ENCODE measurements around the gene SERBP1.
"Not testable (repeated sequence)": the region's sequence is repeated elsewhere in the genome, so short reads cannot be mapped to it uniquely, and the experiment has no call there.

Gene SERBP1

DNA sequence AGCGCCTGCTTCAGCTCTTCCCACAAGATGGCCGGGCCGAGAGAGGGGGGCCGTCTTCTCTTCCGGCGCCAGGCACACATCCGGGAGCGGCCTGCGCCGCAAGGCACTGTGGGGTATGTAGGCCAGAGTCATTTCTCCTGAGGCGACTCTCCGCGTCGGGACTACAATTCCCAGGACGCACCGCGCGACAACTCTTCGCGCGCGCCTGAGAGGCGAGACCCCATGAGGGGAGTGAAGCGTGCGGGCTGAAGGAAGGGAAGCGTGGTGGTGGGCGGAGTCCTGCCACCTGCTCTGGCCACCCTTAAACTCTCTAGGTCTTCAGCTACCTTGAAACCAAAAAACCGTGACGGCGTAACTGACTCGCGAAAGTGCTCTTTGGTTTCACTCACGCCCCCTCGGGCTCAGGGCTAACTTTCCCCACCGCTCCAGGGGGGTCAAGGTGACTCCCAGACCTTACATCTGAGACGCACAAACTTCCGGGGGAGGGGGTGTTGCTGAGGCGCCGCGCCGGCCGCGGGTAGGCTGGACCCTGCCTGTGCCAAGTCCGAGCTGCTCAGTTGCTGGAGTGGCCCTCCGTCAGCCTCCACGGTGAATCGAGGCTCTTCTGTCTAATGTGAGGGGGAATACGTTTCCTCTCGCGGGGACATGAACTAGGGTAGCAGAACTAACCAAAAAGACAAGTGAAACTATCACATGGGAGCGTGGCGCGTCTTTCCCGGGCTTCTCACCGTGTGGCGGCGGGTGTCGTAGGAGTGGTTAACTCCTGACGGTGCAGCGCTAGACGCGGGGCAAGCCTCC, at the start of gene SERBP1:
Gene SERBP1 (minus strand): TSS at position 45 of the 798 bp plus-strand sequence. CDS start 102 bp downstream, outside the sequence.
- DNase-seq, result peak; percentile 97 to 99

DNA sequence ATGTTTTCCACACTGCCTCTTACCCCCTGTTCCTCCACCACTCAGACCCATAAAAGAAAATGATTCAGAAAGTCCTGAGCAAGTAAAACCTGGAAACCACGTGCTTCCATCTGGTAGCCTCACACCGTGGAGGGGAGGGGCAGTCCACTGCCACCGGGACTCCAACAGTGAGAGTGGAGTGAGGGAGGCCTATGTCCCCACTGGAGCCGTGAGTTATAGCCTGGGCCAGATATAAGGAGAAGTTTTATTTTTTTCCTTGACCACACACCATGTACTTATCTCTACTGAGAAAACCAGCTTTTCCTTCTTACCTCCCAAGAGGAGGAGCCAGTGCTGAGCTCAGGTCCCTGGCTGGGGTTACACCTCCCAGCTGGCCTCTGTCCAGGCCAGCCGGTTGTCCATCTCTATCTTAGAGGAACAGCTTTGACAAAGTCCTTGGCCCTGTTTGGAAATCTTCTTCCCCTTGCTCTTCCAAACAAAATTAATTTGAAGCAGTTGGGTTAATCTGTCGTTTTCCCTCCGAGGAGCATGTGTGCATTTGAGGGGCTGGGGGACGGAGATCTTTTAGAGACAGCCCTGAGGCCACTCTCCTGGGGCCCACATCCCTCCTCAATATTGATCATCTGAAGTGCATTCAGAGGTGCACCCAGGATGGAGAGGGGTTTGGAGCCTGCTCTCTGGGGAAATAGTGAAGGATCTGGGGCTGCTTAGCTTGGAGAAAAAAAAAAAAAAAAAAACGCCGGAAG, 49.1 kb upstream of the SERBP1 start:
- no peak for DNase-seq

DNA sequence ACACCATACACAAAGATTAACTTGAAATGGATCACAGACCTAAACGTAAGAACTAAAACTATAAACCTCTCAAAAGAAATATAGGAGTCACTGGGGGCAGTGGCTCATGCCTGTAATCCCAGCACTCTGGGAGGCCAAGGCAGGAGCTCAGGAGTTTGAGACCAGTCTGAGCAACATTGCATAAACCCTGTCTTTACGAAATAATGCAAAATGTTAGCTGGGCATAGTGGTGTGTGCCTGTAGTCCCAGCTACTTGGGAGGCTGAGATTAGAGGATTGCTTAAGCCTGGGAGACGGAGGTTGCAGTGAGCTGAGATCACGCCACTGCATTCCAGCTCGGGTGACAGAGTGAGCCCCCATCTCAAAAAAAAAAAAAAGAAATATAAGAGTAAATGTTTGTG, 46.7 kb upstream of the SERBP1 start:
- DNase-seq, result no peak

DNA sequence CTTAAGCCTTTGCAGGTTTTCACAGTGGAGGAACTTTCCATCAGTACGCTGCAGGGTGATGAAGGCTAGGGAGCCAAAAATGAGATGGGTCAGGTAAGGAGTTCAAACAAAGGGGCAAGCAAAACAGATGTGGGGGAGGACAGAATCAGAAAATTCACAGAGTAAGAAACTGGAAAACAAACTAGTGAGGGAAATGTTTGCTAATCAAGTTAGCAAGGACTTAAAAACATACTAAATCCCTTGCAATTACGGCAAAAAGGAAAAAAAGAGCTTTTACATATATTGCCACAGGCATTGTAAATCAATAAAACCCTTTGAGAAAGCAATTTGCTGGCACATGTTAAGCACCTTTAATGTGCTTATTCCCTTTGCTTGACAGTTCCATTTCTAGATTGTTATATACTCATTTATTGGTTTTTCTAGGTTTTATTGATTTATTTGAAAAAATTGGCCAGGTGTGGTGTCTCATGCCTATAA, 45.8 kb upstream of the SERBP1 start:
- no peak for DNase-seq

- DNase-seq, result no peak
Observed at GRCh38 chr1:67472056-67472455, 41.9 kb upstream of the SERBP1 start.

DNA sequence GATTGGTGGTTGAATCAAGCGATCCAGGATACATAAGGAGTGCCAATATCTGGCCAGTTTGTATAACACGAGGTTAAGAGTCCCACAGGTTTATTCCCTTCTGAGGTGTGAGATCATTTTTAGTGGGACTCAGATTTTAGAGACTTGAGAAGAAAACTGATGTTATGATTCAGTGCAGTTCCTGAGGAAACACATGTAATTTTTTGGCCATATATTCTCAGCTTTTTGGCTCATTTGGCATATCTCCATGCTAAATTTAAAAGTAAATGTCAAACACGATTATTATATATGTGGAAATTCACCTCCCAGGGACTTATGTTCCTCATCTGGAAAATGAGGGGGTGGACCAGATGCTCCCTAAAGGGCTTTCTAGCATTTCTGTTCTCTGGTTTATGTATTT, 39.2 kb upstream of the SERBP1 start:
- no peak for DNase-seq

DNA sequence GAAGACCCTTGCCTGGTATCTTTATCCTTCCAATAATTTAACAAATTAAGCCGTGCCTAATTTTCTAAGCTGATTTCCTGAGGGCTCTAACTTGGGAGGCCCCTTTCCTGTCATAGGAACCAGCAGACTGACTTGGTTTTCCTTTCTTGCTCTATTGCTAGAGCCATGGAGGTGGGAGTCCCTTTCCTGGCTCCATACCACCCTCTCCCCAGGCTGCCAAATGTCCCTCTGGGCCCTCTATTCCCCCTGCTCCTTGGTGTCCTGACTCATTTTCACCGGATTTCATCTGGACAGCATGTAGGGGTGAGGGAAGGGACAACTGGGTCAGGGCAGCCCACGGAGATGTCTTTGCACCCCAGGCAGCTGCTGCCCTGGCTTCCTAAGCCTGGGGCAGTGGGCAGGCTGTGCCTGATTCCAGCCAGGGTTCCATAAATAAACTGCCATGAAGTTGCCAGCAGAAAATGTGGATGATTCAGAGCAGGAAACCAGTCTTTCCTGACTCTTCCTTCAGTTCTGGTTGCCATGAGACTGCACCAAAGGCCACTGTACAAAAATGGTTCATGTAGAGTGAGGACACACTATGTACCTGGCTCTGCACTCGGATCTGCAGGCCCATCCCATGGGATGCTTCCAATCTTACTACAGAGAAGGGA, 38.0 kb upstream of the SERBP1 start:
- no peak for DNase-seq

DNA sequence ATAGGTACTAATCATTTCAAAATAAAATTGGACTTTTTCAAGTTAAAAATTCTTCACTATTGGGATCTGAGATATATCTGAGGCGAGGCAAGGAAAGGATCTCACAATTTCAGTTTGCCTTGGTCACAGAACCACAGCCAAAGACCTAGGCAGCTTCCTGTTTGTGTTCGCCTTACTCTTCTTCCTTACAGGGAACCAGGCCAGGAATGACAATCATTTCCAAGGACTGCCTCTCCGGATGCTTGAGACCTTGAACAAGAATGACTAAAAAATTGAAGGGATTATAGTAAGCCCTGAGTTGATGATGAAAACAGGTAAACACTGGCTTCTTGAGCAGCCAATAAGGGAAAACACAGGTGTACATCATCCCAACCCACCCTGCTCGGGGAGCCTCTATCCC, 35.2 kb upstream of the SERBP1 start:
- DNase-seq, result no peak

DNA sequence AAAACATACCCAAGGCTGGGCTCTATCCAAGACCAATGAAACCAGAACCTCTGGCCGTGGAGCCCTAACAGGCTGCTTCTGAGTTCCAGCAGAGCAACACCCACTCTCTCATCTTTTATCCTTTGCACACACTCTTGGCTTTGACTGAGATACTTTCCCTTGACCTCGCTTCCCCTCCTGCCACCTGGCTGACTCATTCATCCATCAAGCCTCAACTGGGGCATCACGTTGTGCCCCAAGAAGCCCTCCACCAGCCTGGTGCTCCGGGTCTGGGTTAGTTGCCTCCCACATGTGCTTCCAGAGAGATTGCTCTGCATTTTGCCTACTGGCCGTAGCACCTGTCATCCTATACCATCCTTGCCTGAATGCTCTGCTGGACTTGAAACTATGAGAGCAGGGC, 34.5 kb upstream of the SERBP1 start:
- no peak for DNase-seq

DNA sequence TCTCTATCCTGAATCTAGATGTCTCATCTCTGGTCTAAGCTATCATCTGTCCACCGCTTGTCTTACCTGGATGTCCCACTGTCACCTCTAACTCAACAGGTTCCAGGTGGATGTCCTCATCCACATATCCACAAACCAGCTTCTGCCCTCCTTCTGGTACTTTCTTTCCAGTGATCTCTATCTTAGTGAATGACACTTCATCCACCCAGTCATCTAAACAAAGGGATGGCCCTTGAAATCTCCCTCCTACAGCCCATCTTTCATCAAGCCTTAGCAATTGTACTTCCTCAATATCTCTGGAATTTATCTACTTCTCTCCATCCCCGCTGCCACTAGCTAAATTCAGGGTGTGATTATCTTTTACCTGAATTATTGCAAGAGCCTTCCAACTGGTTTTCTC, 33.9 kb upstream of the SERBP1 start:
- no peak for DNase-seq

GRCh38 chr1:67463298-67463955, 33.2 kb upstream of the SERBP1 start:
- DNase-seq, result peak; percentile 48 to 84

DNA sequence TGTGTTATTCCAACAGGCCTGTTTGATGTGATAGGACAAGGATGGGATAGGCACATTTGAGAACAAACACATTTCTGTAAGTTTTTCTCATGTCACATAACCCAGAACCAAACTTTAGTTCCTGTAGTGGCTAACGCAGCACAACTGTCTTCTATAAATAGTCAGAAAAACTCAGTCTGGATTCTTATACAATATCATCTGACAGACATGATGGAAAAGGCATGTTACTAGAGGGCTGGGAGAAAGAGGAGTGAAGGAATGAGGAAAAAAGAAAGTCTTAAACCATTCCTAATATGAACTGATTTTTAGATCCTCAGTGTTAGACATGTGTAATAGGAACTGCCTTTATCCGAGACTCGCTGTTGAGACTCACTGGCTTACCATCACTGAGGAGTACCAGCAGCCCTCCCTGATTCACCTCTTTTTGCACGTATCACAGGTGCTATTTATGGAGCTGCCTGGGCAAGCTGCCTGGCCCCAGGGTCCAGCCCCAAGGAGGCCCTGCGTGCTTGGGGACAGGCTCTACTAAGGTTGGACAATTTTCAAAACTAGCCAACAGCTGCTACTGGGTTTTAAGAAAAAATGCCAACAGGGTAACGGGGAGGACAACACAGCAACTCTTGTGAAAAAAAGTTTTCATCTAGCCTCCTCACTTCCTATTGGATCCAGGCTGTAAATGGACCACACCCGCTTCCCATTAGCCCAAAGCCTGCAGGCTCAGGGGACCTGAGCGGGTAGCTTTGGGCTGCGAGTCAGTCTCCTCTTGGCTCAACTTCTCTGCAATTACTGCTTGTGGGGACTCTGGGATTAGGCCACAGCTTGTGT, 30.7 kb upstream of the SERBP1 start:
- no peak for DNase-seq

GRCh38 chr1:67459068-67459467, 28.9 kb upstream of the SERBP1 start:
- DNase-seq, result peak; percentile 18 to 72

DNA sequence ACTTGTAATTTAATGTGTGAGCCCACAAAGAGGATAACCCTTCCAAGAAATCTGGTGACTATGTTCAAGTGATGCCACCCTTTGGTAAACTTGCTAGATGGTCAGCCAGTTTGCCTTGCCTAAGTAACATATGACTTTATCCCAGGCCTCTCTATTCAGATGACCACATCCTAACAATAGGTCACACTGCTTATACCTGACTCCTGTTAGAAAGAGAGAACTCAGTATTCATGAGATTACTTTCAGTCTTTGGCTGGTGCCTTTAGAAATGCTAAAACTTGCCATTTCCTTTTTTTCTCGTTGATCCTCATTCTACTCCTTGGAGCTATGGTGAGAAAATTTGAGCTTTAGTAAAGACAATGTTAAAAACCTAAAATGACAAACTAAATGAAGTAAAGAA, 28.5 kb upstream of the SERBP1 start:
- DNase-seq, result no peak

DNA sequence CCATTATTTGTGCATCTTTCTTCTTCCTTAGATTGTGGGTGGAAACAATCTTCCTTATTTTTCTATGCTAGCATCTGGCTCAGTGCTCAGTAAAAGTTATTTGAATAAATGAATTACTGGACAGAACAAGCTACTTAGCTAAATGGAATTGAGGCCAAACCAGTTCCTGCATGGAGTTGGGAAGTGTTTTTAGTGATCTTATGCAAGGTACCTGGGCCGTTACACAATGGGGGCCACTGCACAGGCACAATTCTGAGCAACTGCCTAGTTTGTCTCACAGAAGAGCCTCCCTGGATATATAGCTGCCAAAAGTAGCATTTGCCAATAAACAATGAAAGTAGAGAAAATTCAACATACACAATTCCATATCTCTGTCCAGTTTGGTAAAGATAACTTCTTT, 27.0 kb upstream of the SERBP1 start:
- no peak for DNase-seq

DNA sequence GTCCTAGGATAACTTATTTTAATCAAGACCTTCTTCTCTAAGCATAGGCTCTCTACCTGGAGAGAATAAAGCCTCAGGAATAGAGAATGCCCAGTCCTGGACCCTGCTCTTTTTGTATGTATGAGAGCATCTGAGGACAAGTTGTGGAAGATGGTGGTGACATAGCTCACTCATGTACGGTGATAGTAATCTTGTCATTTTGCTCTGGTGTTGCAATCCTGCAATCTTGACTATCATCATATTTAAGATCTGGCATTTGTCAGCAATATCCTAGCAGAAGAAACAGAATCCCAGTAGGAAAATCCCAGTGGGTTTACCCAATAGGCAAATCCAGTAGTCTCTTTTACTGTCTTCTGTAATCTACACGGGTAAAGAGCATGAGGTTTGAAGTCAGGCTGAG, 21.6 kb upstream of the SERBP1 start:
- DNase-seq, result no peak

- no peak for DNase-seq
Observed at GRCh38 chr1:67451356-67451755, 21.2 kb upstream of the SERBP1 start.

GRCh38 chr1:67446893-67447292, 16.7 kb upstream of the SERBP1 start:
- peak in 1 of 2 experiments; percentile 30 for DNase-seq

GRCh38 chr1:67446014-67446413, 15.8 kb upstream of the SERBP1 start:
- DNase-seq, result not testable (repeated sequence)

DNA sequence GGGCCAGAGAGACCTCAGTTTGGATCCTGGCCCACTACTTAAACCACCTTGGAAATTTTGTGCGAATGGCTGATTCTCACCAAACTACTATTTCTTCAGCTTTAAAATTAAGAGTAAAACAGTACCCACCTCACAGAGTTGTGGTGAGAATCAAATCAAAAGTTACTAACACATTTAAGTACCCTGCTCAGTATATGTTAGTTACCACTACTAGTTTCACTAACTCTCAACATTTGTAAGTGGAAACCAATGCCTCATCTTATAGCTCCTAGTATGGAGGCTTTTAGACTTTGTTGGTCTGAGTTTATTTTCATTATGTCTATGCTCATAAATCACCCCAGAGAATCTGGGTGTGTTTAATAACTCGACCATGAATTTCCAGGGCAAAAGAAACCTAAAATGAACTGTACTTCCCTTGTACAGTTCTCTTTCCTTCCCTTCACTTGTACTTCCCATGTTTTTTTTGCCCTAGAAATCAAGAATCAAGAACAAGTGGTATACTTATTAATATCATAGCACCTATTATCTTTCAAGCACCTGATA, 11.6 kb upstream of the SERBP1 start:
- DNase-seq, result no peak

- DNase-seq, result no peak
Observed at GRCh38 chr1:67441183-67441582, 11.0 kb upstream of the SERBP1 start.

DNA sequence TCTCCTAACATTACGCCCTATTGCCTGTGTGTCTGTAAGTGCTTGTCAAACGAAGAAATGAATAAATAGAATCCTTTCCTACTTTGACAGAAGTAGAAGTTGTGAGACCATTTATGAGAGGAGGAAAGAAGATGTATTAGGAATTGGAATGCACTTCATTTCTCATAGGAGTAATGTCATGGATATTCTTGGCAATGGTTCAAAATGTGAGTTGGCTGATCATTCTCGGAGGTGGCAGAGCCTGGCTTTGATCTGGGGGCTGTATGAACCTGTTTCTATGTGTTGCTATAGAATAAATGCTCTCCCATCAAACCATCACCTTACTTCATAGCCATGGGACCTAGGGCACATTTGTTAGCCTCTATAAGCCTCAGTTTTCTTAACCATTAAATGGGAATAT, 10.1 kb upstream of the SERBP1 start:
- no peak for DNase-seq
